Thoracic aorta (tissue), 2 donors: Measurements from ENCODE around the gene GARIN5A. TPM values are rescaled to one million over a fixed set of nuclear protein-coding genes. Genes with fewer than 3 reads are reported as not detected.

Experiments used
- ATAC-seq: fragments of 150-250 bp; one replicate; pipeline ENCODE4 v1.8.0; 2017; ENCODE audit warnings: low read depth; ENCODE audit not compliant: insufficient number of reproducible peaks, low FRiP score
- DNase-seq: peaks from one replicate; pipeline ENCODE4 v3.0.0-alpha.2; 2020; ENCODE audit warnings: low spot score
- H3K27ac ChIP-seq, 2 donors: fragments of 200-600 bp; sonication (generic); 1 replicate in 1 of 2; 2 replicates in 1 of 2; pipeline ENCODE4 v1.5.1; 2016; ENCODE audit warnings: mild to moderate bottlenecking in 2 of 2, moderate library complexity in 2 of 2
- H3K27me3 ChIP-seq: fragments of 200-600 bp; sonication (generic); replicated peaks from 2 replicates; pipeline ENCODE4 v1.6.0; 2016; ENCODE audit warnings: mild to moderate bottlenecking; ENCODE audit not compliant: insufficient read depth
- H3K36me3 ChIP-seq: fragments of 200-600 bp; sonication (generic); one replicate; pipeline ENCODE4 v1.5.1; 2016
- H3K4me1 ChIP-seq, 2 donors: fragments of 200-600 bp; sonication (generic); 1 replicate in 1 of 2; 2 replicates in 1 of 2; pipeline versions ENCODE4 v1.5.1 to v1.6.0; 2016; ENCODE audit warnings: low read depth in 2 of 2, mild to moderate bottlenecking in 1 of 2; ENCODE audit not compliant: control insufficient read depth in 1 of 2
- H3K4me3 ChIP-seq: fragments of 200-600 bp; sonication (generic); 2 replicates; pipeline ENCODE4 v1.5.1; 2016; ENCODE audit warnings: mild to moderate bottlenecking
- H3K9me3 ChIP-seq: fragments of 200-600 bp; sonication (generic); 2 replicates; pipeline ENCODE4 v1.5.1; 2016
- total RNA-seq, 2 donors: library from RNA; depleted of rRNA; stranded (reverse); fragments of >200 nt; gene quantifications; one replicate each; pipeline versions ENCODE4 v1.1.0 to v1.2.3, GENCODE V29; 2016
- TF ChIP-seq, protein P1 (sequence below): fragments of 200-600 bp; sonication (generic); IDR thresholded peaks from one replicate; pipeline ENCODE4 v1.5.1; 2019; ENCODE audit warnings: antibody characterized with exemption

The GARIN5A gene
- total RNA-seq, 2 donors from 2014 or later = 0.56 TPM; not detected in 1

DNA sequence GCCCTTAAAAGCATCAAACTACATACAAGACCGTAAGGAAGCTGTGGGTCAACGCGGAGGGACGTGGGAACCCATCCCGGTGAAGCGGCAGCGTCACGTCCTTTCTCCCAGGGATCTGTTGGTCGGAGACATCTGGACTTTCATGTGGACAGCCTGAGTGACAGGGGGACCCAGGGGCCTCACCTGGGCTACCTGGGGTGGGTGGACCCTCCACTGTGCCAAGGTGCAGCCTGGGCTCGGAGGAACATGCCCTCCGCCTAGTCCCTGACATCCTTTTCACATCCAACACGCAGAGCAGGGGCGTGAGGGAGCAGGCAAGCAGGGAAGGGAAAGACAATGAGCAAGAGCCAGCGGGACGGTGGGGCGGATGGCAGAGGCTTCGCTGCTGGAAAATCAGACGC is 13.8 kb upstream of the GARIN5A start:
- no peaks in the 10 kb centered on the region for H3K27me3 ChIP-seq
- no peak for ATAC-seq

DNA sequence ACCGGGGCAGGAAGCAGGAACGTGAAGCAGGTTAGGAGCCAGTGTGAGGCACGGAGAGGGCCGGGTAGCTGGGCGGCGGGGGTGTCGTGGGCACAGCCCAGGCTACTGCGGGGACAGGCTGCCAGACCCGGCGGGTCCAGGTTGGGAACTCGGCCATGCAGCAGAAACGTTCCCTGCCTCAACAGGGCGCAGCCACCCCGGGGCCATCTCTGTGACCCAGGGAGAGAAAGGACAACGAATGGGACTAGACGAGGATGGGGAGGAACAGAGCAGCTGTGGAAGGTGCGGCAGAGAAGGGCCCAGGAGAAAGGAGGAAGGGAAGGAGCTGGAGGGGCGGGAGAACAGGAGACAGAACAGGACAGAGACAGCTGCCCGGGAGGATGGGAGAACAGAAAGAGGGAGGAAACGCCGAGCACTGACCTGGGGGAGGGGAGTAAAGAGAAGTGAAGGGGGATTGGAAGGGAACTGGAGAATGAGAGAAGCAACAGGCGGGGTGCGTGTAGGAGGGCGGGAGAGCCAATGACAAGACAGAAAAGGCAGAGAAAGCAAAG is 12.9 kb upstream of the GARIN5A start:
- H3K27ac ChIP-seq = no peak overlapping the region
- no peak overlapping the region for H3K4me3 ChIP-seq
- no peaks in the 10 kb centered on the region for H3K27me3 ChIP-seq

More for the DNA sequence above, 13.8 kb upstream of the GARIN5A start:
- no peaks in the 10 kb centered on the region for H3K4me1 ChIP-seq
- no peak for DNase-seq
- no peaks in the 10 kb centered on the region for H3K9me3 ChIP-seq
- TF ChIP-seq, protein P1, sequence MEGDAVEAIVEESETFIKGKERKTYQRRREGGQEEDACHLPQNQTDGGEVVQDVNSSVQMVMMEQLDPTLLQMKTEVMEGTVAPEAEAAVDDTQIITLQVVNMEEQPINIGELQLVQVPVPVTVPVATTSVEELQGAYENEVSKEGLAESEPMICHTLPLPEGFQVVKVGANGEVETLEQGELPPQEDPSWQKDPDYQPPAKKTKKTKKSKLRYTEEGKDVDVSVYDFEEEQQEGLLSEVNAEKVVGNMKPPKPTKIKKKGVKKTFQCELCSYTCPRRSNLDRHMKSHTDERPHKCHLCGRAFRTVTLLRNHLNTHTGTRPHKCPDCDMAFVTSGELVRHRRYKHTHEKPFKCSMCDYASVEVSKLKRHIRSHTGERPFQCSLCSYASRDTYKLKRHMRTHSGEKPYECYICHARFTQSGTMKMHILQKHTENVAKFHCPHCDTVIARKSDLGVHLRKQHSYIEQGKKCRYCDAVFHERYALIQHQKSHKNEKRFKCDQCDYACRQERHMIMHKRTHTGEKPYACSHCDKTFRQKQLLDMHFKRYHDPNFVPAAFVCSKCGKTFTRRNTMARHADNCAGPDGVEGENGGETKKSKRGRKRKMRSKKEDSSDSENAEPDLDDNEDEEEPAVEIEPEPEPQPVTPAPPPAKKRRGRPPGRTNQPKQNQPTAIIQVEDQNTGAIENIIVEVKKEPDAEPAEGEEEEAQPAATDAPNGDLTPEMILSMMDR = no peak
- no peak overlapping the region for H3K27ac ChIP-seq
- no peaks in the 10 kb centered on the region for H3K36me3 ChIP-seq
- no peak overlapping the region for H3K4me3 ChIP-seq

DNA sequence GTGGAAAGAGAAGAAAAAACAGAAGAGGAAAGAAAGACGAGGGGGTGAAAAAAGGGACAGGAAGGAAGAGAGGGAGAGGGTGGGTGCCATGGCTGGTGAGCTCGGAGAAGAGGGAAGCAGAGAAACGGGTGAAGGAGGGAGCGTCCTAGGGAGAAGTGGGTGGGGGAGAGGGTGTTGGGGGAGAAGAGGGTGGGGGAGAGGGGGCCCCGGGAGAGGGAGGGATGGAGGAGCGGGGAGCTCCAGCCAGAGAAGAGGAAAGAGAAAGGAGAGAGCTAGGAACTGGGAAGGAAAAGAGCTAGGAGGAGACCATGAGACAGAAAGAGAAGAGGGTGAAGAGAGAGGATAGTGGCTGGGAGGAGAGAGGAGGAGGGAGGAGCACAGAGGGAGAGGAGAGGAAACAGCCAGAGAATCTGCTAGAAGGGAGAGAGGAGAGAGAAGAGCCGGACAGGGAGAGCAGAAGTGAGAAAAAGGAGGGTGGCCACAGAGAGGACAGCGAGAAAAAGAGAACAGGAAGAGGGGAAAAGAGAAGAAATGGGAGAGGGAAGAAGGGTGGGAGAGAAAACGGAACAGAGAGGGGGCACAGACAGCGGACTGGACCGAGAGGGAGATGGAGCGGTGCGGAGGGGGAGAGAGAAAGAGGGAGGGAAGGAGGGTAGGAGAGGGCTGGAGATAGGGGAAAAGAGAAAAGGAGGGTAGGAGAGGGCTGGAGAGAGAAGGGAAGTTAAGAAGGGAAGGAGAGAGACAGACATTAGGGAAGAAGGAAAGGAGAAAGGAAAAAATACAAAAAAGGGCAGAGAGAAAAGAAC is 11.9 kb upstream of the GARIN5A start:
- TF ChIP-seq, protein P1 = no peak
- Histone ChIP-seq H3K27ac (no peak overlapping the region), H3K36me3 (no peaks in the 10 kb centered on the region), H3K4me1 (no peaks in the 10 kb centered on the region), H3K4me3 (no peak overlapping the region), H3K9me3 (no peaks in the 10 kb centered on the region), H3K27me3 (no peaks in the 10 kb centered on the region)
- DNase-seq (no peak), ATAC-seq (no peak)

More for the DNA sequence above, 12.9 kb upstream of the GARIN5A start:
- Histone ChIP-seq H3K9me3 (no peaks in the 10 kb centered on the region), H3K36me3 (no peaks in the 10 kb centered on the region), H3K4me1 (no peaks in the 10 kb centered on the region)
- no peak for DNase-seq
- TF ChIP-seq, protein P1 = no peak
- ATAC-seq = no peak

DNA sequence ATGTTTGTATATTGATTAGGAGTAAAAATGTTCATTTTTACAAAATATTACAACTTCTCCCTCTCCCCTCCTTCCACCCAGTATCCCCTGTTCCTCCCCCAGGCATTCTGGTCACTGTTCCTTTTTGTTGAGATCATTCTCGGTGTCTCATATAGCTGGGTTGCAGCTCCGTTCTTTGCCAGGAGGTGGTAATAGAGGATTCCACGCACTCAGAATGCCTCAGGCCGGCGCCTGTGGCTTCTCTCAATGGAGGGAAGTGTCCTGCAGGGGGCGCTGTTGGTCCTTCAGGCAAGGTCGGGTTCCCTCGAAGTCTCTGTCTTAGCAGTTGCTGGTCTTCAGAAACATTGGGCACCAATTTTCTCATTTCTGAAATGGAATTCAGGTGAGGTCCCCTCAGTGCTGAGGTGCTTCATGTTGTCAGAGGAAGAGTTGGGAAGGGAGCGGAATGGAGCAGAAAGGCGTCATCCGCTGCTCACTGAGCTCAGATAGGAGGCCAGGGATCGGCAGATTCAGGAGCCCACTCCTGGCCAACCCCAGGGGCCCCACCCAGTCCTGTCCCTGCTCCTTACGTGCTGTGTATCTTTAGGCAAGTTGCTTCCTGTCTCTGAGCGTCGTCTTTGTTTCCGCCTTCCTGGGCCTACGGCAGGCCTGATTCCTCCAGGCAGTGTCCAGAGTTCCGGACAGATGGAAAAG is 10.3 kb upstream of the GARIN5A start:
- no peak overlapping the region for H3K4me3 ChIP-seq
- H3K4me1 ChIP-seq = no peaks in the 10 kb centered on the region
- ATAC-seq (no peak), DNase-seq (no peak)
- TF ChIP-seq, protein P1 = no peak
- no peak overlapping the region for H3K27ac ChIP-seq
- H3K9me3 ChIP-seq = no peaks in the 10 kb centered on the region
- H3K36me3 ChIP-seq = peaks cover 10% of the 10 kb centered on the region
- no peaks in the 10 kb centered on the region for H3K27me3 ChIP-seq

DNA sequence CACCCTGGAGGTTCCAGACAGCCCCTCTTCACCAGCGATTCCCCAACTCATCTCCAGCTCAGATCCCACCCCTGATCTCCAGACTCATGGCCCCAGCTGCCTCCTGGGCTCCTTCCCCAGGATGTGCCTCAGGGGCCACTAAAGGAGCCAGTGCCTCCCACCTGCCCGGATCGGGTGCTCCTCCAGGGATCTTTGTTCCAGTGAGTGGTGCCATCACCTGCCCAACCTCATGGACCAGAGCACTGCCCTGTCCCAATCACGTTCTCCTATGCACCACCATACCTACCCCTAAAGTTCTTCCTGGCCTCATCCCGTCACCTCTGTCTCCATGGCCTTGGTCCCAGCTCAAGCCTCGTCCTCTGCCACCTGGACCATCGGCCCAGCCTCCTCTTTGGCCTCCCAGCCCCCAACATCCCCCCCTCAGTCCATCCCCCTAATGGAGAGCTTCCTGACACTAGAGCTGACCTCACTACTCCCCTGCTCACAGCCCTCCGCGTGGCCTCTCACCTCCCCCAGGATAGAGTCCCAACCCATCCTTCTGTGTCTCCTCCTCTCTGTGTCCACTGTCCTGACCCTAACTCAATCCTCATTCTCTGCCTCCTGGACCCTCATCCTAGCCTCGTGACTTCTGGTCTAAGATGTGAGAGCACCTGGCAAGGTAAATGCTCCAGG is 8.8 kb upstream of the GARIN5A start:
- Histone ChIP-seq H3K27ac (no peak overlapping the region), H3K9me3 (no peaks in the 10 kb centered on the region), H3K27me3 (no peaks in the 10 kb centered on the region), H3K4me1 (no peaks in the 10 kb centered on the region), H3K4me3 (no peak overlapping the region), H3K36me3 (peaks cover 24% of the 10 kb centered on the region)
- DNase-seq (no peak), ATAC-seq (no peak)
- TF ChIP-seq, protein P1 = no peak
